H1 (cell line): ENCODE data around the gene ASCC3. TPM values are rescaled to one million over a fixed set of nuclear protein-coding genes. Genes with fewer than 3 reads are reported as not detected.

Source experiments
- CTCF ChIA-PET: fragments of 300-600 bp; sonication (Branson Sonifier 250); formaldehyde crosslinking; loops from one replicate; lab custom pipeline; 2021; ENCODE audit not compliant: partially characterized antibody; lab: Charles Lee
- POLR2A ChIA-PET: fragments of 300-600 bp; sonication (Branson Sonifier 250); formaldehyde crosslinking; loops from one replicate; lab custom pipeline; 2021; ENCODE audit warnings: inconsistent platforms; ENCODE audit not compliant: partially characterized antibody; lab: Charles Lee
- DNase-seq, 2 experiments: peaks; one replicate each; pipeline versions ENCODE4 v3.0.0 to v3.0.0-alpha.2; 2010 to 2022; ENCODE audit warnings: low spot score in 2 of 2, low read depth in 1 of 2, mixed read lengths in 1 of 2
- FAIRE-seq: peaks from 2 replicates; lab custom pipeline; 2011; peaks lifted over from hg19 to GRCh38; lab: Jason Lieb, UNC
- H2AFZ ChIP-seq: 2 replicates; pipeline ENCODE4 v1.8.1; 2012; ENCODE audit warnings: low read length, inconsistent platforms
- H2AK5ac ChIP-seq: 2 replicates; pipeline ENCODE4 v1.6.1; 2013; ENCODE audit warnings: low read depth, low read length
- H2BK120ac ChIP-seq: replicated peaks from 2 replicates; pipeline ENCODE3; 2013; ENCODE audit warnings: low read depth, low read length, inconsistent platforms
- H2BK12ac ChIP-seq: 2 replicates; pipeline ENCODE4 v1.6.1; 2013; ENCODE audit warnings: low read depth, low read length
- H2BK15ac ChIP-seq: 2 replicates; pipeline ENCODE4 v1.6.1; 2013; ENCODE audit warnings: low read length
- H2BK20ac ChIP-seq: 2 replicates; pipeline ENCODE4 v1.6.1; 2013; ENCODE audit warnings: low read length
- H2BK5ac ChIP-seq: 2 replicates; pipeline ENCODE4 v1.6.1; 2013; ENCODE audit warnings: low read depth, low read length
- H3K14ac ChIP-seq: 2 replicates; pipeline ENCODE4 v1.6.1; 2013; ENCODE audit warnings: inconsistent platforms; ENCODE audit not compliant: insufficient read length
- H3K18ac ChIP-seq: 2 replicates; pipeline ENCODE4 v1.6.1; 2013; ENCODE audit warnings: low read length; ENCODE audit errors: extremely low read depth
- H3K23ac ChIP-seq: 2 replicates; pipeline ENCODE4 v1.6.1; 2013; ENCODE audit warnings: inconsistent platforms; ENCODE audit not compliant: insufficient read length
- H3K23me2 ChIP-seq: 2 replicates; pipeline ENCODE4 v1.6.1; 2013; ENCODE audit warnings: low read depth, low read length
- H3K27ac ChIP-seq: 2 replicates; pipeline ENCODE4 v1.6.1; 2011; ENCODE audit warnings: low read depth, low read length, inconsistent platforms
- H3K27me3 ChIP-seq, 4 experiments: replicated peaks in 1 of 4; 1 replicate in 1 of 4; 2 replicates in 3 of 4; pipeline versions ENCODE4 v1.6.1 to v1.8.1; 2011 to 2013; ENCODE audit warnings: low read length in 3 of 4, mild to moderate bottlenecking in 3 of 4, inconsistent platforms in 2 of 4, mixed read lengths in 2 of 4, moderate library complexity in 1 of 4; ENCODE audit not compliant: control insufficient read depth in 3 of 4, insufficient read depth in 3 of 4; ENCODE audit errors: extremely low read depth in 1 of 4
- H3K36me3 ChIP-seq, 4 experiments: 2 replicates each; pipeline versions ENCODE4 v1.6.1 to v1.8.1; 2011 to 2013; ENCODE audit warnings: mild to moderate bottlenecking in 4 of 4, low read length in 3 of 4, moderate library complexity in 2 of 4, control low read depth in 1 of 4, inconsistent platforms in 1 of 4; ENCODE audit not compliant: insufficient read depth in 4 of 4, control insufficient read depth in 2 of 4
- H3K4ac ChIP-seq: replicated peaks from 2 replicates; pipeline ENCODE3; 2013; ENCODE audit warnings: low read length, low read depth, mixed read lengths, inconsistent platforms; ENCODE audit not compliant: insufficient read length
- H3K4me1 ChIP-seq, 4 experiments: replicated peaks in 1 of 4; 1 replicate in 1 of 4; 2 replicates in 3 of 4; pipeline versions ENCODE4 v1.6.1 to v1.8.1; 2011 to 2013; ENCODE audit warnings: low read length in 3 of 4, inconsistent platforms in 2 of 4, mixed read lengths in 1 of 4; ENCODE audit not compliant: insufficient read depth in 4 of 4, control insufficient read depth in 3 of 4
- H3K4me2 ChIP-seq, 2 experiments: 2 replicates each; pipeline versions ENCODE4 v1.6.1 to v1.8.1; 2011 to 2013; ENCODE audit warnings: low read depth in 2 of 2, low read length in 2 of 2, control low read depth in 1 of 2, inconsistent platforms in 1 of 2, mild to moderate bottlenecking in 1 of 2; ENCODE audit not compliant: insufficient read depth in 1 of 2
- H3K4me3 ChIP-seq, 4 experiments: fragments of 200-600, 300-600 bp in 1 of 4; sonication (generic), shearing (Covaris generic), sonication (Bioruptor Twin) in 1 of 4; 2 replicates each; pipeline versions ENCODE4 v1.5.1 to v1.8.1; 2011 to 2016; ENCODE audit warnings: low read length in 4 of 4, low read depth in 3 of 4, control low read depth in 2 of 4, inconsistent platforms in 2 of 4, mild to moderate bottlenecking in 2 of 4, mixed read lengths in 1 of 4, moderate library complexity in 1 of 4; ENCODE audit not compliant: insufficient read depth in 2 of 4; ENCODE audit errors: extremely low read depth in 1 of 4
- H3K56ac ChIP-seq: replicated peaks from 2 replicates; pipeline ENCODE3; 2013; ENCODE audit warnings: low read depth, mild to moderate bottlenecking, mixed read lengths, low read length, inconsistent platforms; ENCODE audit not compliant: insufficient read length
- H3K79me1 ChIP-seq: 2 replicates; pipeline ENCODE4 v1.6.1; 2013; ENCODE audit warnings: low read depth, low read length, control low read depth
- H3K79me2 ChIP-seq, 2 experiments: 2 replicates each; pipeline versions ENCODE4 v1.6.1 to v1.8.1; 2012 to 2013; ENCODE audit warnings: low read length in 2 of 2, mild to moderate bottlenecking in 2 of 2, inconsistent platforms in 1 of 2; ENCODE audit not compliant: insufficient read depth in 2 of 2, control insufficient read depth in 1 of 2
- H3K9ac ChIP-seq, 4 experiments: replicated peaks in 1 of 4; 1 replicate in 1 of 4; 2 replicates in 3 of 4; pipeline versions ENCODE4 v1.6.1 to v1.8.1; 2011 to 2013; ENCODE audit warnings: low read depth in 3 of 4, low read length in 3 of 4, control low read depth in 2 of 4, mild to moderate bottlenecking in 2 of 4, moderate library complexity in 2 of 4, inconsistent platforms in 1 of 4; ENCODE audit errors: extremely low read depth in 1 of 4
- H3K9me3 ChIP-seq, 2 experiments: 2 replicates each; pipeline versions ENCODE4 v1.6.1 to v1.8.1; 2012 to 2013; ENCODE audit warnings: mild to moderate bottlenecking in 2 of 2, moderate library complexity in 2 of 2, control low read depth in 1 of 2, inconsistent platforms in 1 of 2, low read depth in 1 of 2, low read length in 1 of 2, mixed read lengths in 1 of 2; ENCODE audit not compliant: insufficient read depth in 2 of 2
- H4K20me1 ChIP-seq, 2 experiments: replicated peaks in 1 of 2; 2 replicates each; pipeline versions ENCODE3 to v1.8.1; 2011 to 2013; ENCODE audit warnings: inconsistent platforms in 2 of 2, low read length in 2 of 2, mild to moderate bottlenecking in 1 of 2; ENCODE audit not compliant: insufficient read depth in 2 of 2, control insufficient read depth in 1 of 2
- H4K5ac ChIP-seq: 2 replicates; pipeline ENCODE4 v1.6.1; 2013; ENCODE audit warnings: low read length, low read depth, mixed read lengths, inconsistent platforms; ENCODE audit not compliant: insufficient read length
- H4K8ac ChIP-seq: 2 replicates; pipeline ENCODE4 v1.8.0; 2013; ENCODE audit warnings: mild to moderate bottlenecking, moderate library complexity, low read length, inconsistent platforms; ENCODE audit not compliant: insufficient read depth; ENCODE audit errors: extremely low read depth
- H4K91ac ChIP-seq: replicated peaks from 2 replicates; pipeline ENCODE3; 2013; ENCODE audit warnings: low read length, mixed read lengths, inconsistent platforms; ENCODE audit not compliant: insufficient read length
- CHD1 ChIP-seq: IDR thresholded peaks from 2 replicates; pipeline ENCODE4 v1.6.1; 2012; ENCODE audit warnings: low read depth, low read length, improper control_type of control experiment
- CREB1 ChIP-seq: IDR thresholded peaks from 2 replicates; pipeline ENCODE4 v1.6.1; 2012; ENCODE audit warnings: inconsistent platforms
- EGR1 ChIP-seq: IDR thresholded peaks from 2 replicates; pipeline ENCODE4 v1.6.1; 2011; ENCODE audit warnings: low read depth, low read length, borderline replicate concordance
- HDAC2 ChIP-seq, 2 experiments: fragments of 300-600 bp in 1 of 2; sonication (generic) in 1 of 2; IDR thresholded peaks; 2 replicates each; pipeline ENCODE4 v1.6.1; 2011 to 2012; ENCODE audit warnings: low read depth in 2 of 2, low read length in 2 of 2, mild to moderate bottlenecking in 2 of 2, moderate library complexity in 2 of 2, borderline replicate concordance in 1 of 2, inconsistent platforms in 1 of 2
- HDAC6 ChIP-seq: IDR thresholded peaks from one replicate; pipeline ENCODE4 v1.7.1; 2012; ENCODE audit warnings: low read depth, mild to moderate bottlenecking, inconsistent platforms, low read length, moderate library complexity
- POLR2A ChIP-seq, 2 experiments: IDR thresholded peaks; 1 replicate in 1 of 2; 2 replicates in 1 of 2; pipeline ENCODE4 v1.6.1; 2011; ENCODE audit warnings: low read depth in 2 of 2, low read length in 2 of 2, mild to moderate bottlenecking in 2 of 2; ENCODE audit errors: control extremely low read depth in 1 of 2
- RAD21 ChIP-seq, 2 experiments: IDR thresholded peaks in 1 of 2; conservative IDR thresholded peaks in 1 of 2; 2 replicates each; pipeline ENCODE4 v1.6.1; 2011; ENCODE audit warnings: low read depth in 2 of 2, low read length in 2 of 2, improper control_type of control experiment in 1 of 2, inconsistent platforms in 1 of 2, mild to moderate bottlenecking in 1 of 2, moderate library complexity in 1 of 2
- RFX5 ChIP-seq: IDR thresholded peaks from 2 replicates; pipeline ENCODE4 v1.6.1; 2011; ENCODE audit warnings: low read depth, low read length, improper control_type of control experiment, borderline replicate concordance
- RNF2 ChIP-seq: fragments of 200-900, 300-1000 bp; sonication (generic); IDR thresholded peaks from 2 replicates; pipeline ENCODE4 v1.7.1; 2016; ENCODE audit warnings: borderline replicate concordance, low read depth, mild to moderate bottlenecking, antibody characterized with exemption, low read length; ENCODE audit not compliant: poor library complexity, severe bottlenecking; ENCODE audit errors: missing control alignments
- SIRT6 ChIP-seq: IDR thresholded peaks from one replicate; pipeline ENCODE4 v1.7.1; 2012; ENCODE audit warnings: low read length, inconsistent platforms
- USF2 ChIP-seq: IDR thresholded peaks from 2 replicates; pipeline ENCODE4 v1.6.1; 2011; ENCODE audit warnings: low read length, improper control_type of control experiment
- ZNF274 ChIP-seq: IDR thresholded peaks from 2 replicates; pipeline ENCODE4 v1.7.0; 2012; ENCODE audit warnings: low read length, borderline replicate concordance; ENCODE audit errors: extremely low read depth
- WGBS, 2 experiments: shearing (Covaris generic) in 1 of 2; methylation state at CpG; one replicate each; pipeline versions ENCODE4 v1.1.6 to v1.1.7; 2013 to 2015; ENCODE audit warnings: low lambda C conversion rate in 2 of 2, mixed read lengths in 2 of 2, inconsistent platforms in 1 of 2, low coverage in 1 of 2, missing lambda C conversion rate in 1 of 2; ENCODE audit not compliant: insufficient replicate concordance in 2 of 2, insufficient coverage in 1 of 2, insufficient read length in 1 of 2; ENCODE audit errors: extremely low coverage in 1 of 2, missing lambda C conversion rate in 1 of 2; 5-methylcytosine and 5-hydroxymethylcytosine counted together
- polyA plus RNA-seq, 7 experiments: library from polyadenylated mRNA; depleted of rRNA in 3 of 7; stranded (reverse) in 5 of 7; unstranded in 2 of 7; fragments of >200 nt in 5 of 7; fragments of 200-250 nt in 2 of 7; gene quantifications; 1 replicate in 5 of 7; 2 replicates in 1 of 7; 4 replicates in 1 of 7; pipeline versions ENCODE4 v1.2.1 to v1.2.3, GENCODE V29; 2011 to 2013; ENCODE audit warnings: missing spikeins in 2 of 7, mixed read lengths in 2 of 7
- total RNA-seq: library from RNA; stranded (reverse); fragmentation: NEBNext Ultra II Directional; extraction: Animal tissue kit (Norgen Biotek cat#: 25700); gene quantifications from 2 replicates; pipeline ENCODE4 v1.2.1, GENCODE V29; 2021

Gene ASCC3
- total and polyA plus RNA-seq, 2 of the 8 experiments (the other 6 are each of a cell fraction or from before 2014, with no cell fraction given): 37.5 to 77.8 TPM

GRCh38 chr6:100565439-100566104 is 315.6 kb downstream of the ASCC3 start:
- H3K4ac ChIP-seq: no peak overlapping the region
- no peaks in the 10 kb centered on the region for H3K79me1 ChIP-seq
- no peak overlapping the region for H3K27ac ChIP-seq
- no peak overlapping the region for H3K4me3 ChIP-seq
- no peaks in the 10 kb centered on the region for H3K9me3 ChIP-seq
- H2BK20ac ChIP-seq: no peak overlapping the region
- no peak overlapping the region for H3K56ac ChIP-seq
- H3K36me3 ChIP-seq: no peaks in the 10 kb centered on the region; a peak in 1 of 8 replicates
- DNase-seq (no peak), FAIRE-seq (no peak)
- no peak overlapping the region for H4K8ac ChIP-seq
- H4K20me1 ChIP-seq: no peaks in the 10 kb centered on the region
- no peaks in the 10 kb centered on the region for H3K79me2 ChIP-seq
- no peak overlapping the region for H2BK12ac ChIP-seq
- ChIA-PET POLR2A (no interaction called here), CTCF (interaction anchor here (0.8 kb wide), 1 partner anchor 9 kb away, joined by 3 read pairs; no protein-coding TSS in a partner anchor)
- no peaks in the 10 kb centered on the region for H3K23me2 ChIP-seq
- H2AK5ac ChIP-seq: no peak overlapping the region
- no peak overlapping the region for H3K14ac ChIP-seq
- no peak overlapping the region for H4K91ac ChIP-seq
- H2BK15ac ChIP-seq: no peak overlapping the region
- H2BK120ac ChIP-seq: no peak overlapping the region
- no peak overlapping the region for H4K5ac ChIP-seq
- H3K4me1 ChIP-seq: no peaks in the 10 kb centered on the region
- no peak overlapping the region for H3K4me2 ChIP-seq
- H3K18ac ChIP-seq: no peak overlapping the region
- no peak overlapping the region for H3K9ac ChIP-seq
- H3K23ac ChIP-seq: no peak overlapping the region
- 90% methylated on average over 4 of the region's 4 CpGs; no CpG with 5 or more reads in 1 of the 2 experiments for WGBS, 2 experiments
- H3K27me3 ChIP-seq: no peaks in the 10 kb centered on the region
- H2BK5ac ChIP-seq: no peak overlapping the region
- no peak overlapping the region for H2AFZ ChIP-seq
- TF ChIP-seq SIRT6 (no peak), EGR1 (no peak), RFX5 (no peak), HDAC2 (IDR thresholded peaks at IDR 0.05; ENCODE audit: borderline replicate concordance in 1 of 2, low read depth in 2 of 2, low read length in 2 of 2) (no peak), CHD1 (no peak), RNF2 (no peak), POLR2A (IDR thresholded peaks at IDR 0.05; ENCODE audit: control extremely low read depth in 1 of 2, low read depth in 2 of 2, low read length in 2 of 2) (no peak), USF2 (no peak), CREB1 (no peak), RAD21 (IDR thresholded peaks at IDR 0.05 in 1 of 2, conservative IDR thresholded peaks at IDR 0.05 in 1 of 2; ENCODE audit: low read depth in 2 of 2, low read length in 2 of 2) (no peak), ZNF274 (no peak), HDAC6 (no peak)
